SK-N-SH (cell line): ENCODE data around the gene GALNT18. TPM values are rescaled to one million over a fixed set of nuclear protein-coding genes. Genes with fewer than 3 reads are reported as not detected.

ENCODE experiments used
- CTCF ChIA-PET: fragments of 300-600, 350-600 bp; formaldehyde crosslinking; extraction: SDS; loops from one replicate; lab custom pipeline; 2021; lab: Yijun Ruan, JAX
- POLR2A ChIA-PET: fragments of 350-600 bp; sonication (Branson Sonifier 250); formaldehyde crosslinking; extraction: SDS; loops from one replicate; lab custom pipeline; 2020; ENCODE audit warnings: antibody characterized with exemption, inconsistent platforms; lab: Yijun Ruan, JAX
- DNase-seq: peaks from one replicate; pipeline ENCODE4 v3.0.0; 2012
- H2AFZ ChIP-seq: fragments of 200-600 bp; sonication (generic); 2 replicates; pipeline ENCODE4 v1.8.1; 2016; ENCODE audit warnings: antibody characterized with exemption, mild to moderate bottlenecking, low read depth
- H3F3A ChIP-seq: fragments of 200-600 bp; sonication (generic); replicated peaks from 2 replicates; pipeline ENCODE3; 2016; ENCODE audit warnings: antibody characterized with exemption, mild to moderate bottlenecking; ENCODE audit not compliant: insufficient read depth
- H3K27ac ChIP-seq, 2 experiments: fragments of 200-500 bp in 1 of 2; fragments of 200-600 bp in 1 of 2; sonication (Bioruptor generic) in 1 of 2; sonication (generic), shearing (Covaris generic) in 1 of 2; 2 replicates each; pipeline versions ENCODE4 v1.5.1 to v1.6.1; 2014 to 2016; ENCODE audit warnings: low read depth in 2 of 2, inconsistent platforms in 1 of 2, low read length in 1 of 2, mild to moderate bottlenecking in 1 of 2, mixed read lengths in 1 of 2
- H3K27me3 ChIP-seq: fragments of 200-600 bp; sonication (generic), shearing (Covaris generic); 2 replicates; pipeline ENCODE4 v1.6.1; 2016; ENCODE audit warnings: mixed run types; ENCODE audit not compliant: insufficient read depth
- H3K36me3 ChIP-seq, 2 experiments: fragments of 200-500 bp in 1 of 2; fragments of 200-600 bp in 1 of 2; sonication (Bioruptor generic) in 1 of 2; sonication (generic) in 1 of 2; replicated peaks in 1 of 2; 2 replicates each; pipeline versions ENCODE3 to v1.5.1; 2014 to 2016; ENCODE audit warnings: low read length in 1 of 2, mild to moderate bottlenecking in 1 of 2; ENCODE audit not compliant: insufficient read depth in 2 of 2, control insufficient read depth in 1 of 2
- H3K4me1 ChIP-seq, 2 experiments: fragments of 200-500 bp in 1 of 2; fragments of 200-600 bp in 1 of 2; sonication (Bioruptor generic) in 1 of 2; sonication (generic), shearing (Covaris generic) in 1 of 2; 2 replicates each; pipeline versions ENCODE4 v1.5.1 to v1.6.1; 2014 to 2016; ENCODE audit warnings: low read depth in 1 of 2, low read length in 1 of 2, mixed run types in 1 of 2; ENCODE audit not compliant: insufficient read depth in 2 of 2, control insufficient read depth in 1 of 2
- H3K4me2 ChIP-seq: fragments of 200-600 bp; sonication (generic), shearing (Covaris generic); 2 replicates; pipeline ENCODE4 v1.6.1; 2017; ENCODE audit warnings: mixed run types
- H3K4me3 ChIP-seq, 2 experiments: fragments of 200-500 bp in 1 of 2; fragments of 200-600 bp in 1 of 2; sonication (Bioruptor generic) in 1 of 2; sonication (generic), shearing (Covaris generic) in 1 of 2; 2 replicates each; pipeline versions ENCODE4 v1.5.1 to v1.8.1; 2014 to 2016; ENCODE audit warnings: low read depth in 2 of 2, inconsistent platforms in 1 of 2, low read length in 1 of 2, mild to moderate bottlenecking in 1 of 2, mixed read lengths in 1 of 2, moderate library complexity in 1 of 2
- H3K79me2 ChIP-seq: fragments of 200-600 bp; sonication (generic); 2 replicates; pipeline ENCODE4 v1.8.1; 2017; ENCODE audit warnings: mild to moderate bottlenecking; ENCODE audit not compliant: insufficient read depth
- H3K9ac ChIP-seq: fragments of 200-600 bp; sonication (generic); 2 replicates; pipeline ENCODE4 v1.6.1; 2017; ENCODE audit warnings: mixed run types
- H3K9me2 ChIP-seq: fragments of 200-600 bp; sonication (generic); 2 replicates; pipeline ENCODE4 v1.6.1; 2017; ENCODE audit warnings: mixed run types
- H3K9me3 ChIP-seq: fragments of 200-600 bp; sonication (generic); 2 replicates; pipeline ENCODE4 v1.6.1; 2017; ENCODE audit warnings: mixed run types, mild to moderate bottlenecking, moderate library complexity
- H4K20me1 ChIP-seq: fragments of 200-600 bp; sonication (generic); 2 replicates; pipeline ENCODE4 v1.6.1; 2017; ENCODE audit warnings: mild to moderate bottlenecking, mixed run types; ENCODE audit not compliant: insufficient read depth
- ELF1 ChIP-seq: IDR thresholded peaks from 2 replicates; pipeline ENCODE4 v1.4.0; 2012
- EP300 ChIP-seq, 2 experiments: IDR thresholded peaks; 2 replicates each; pipeline versions ENCODE4 v1.4.0 to v1.6.1; 2012; ENCODE audit warnings: borderline replicate concordance in 1 of 2, low read depth in 1 of 2, low read length in 1 of 2
- JUND ChIP-seq: IDR thresholded peaks from 2 replicates; pipeline ENCODE4 v1.4.0; 2012
- NFIC ChIP-seq: IDR thresholded peaks from 2 replicates; pipeline ENCODE4 v1.4.0; 2012; ENCODE audit warnings: borderline replicate concordance
- NRF1 ChIP-seq: IDR thresholded peaks from 2 replicates; pipeline ENCODE4 v1.6.1; 2012; ENCODE audit warnings: low read depth, mild to moderate bottlenecking, low read length
- RFX5 ChIP-seq: IDR thresholded peaks from 2 replicates; pipeline ENCODE4 v1.6.1; 2012; ENCODE audit warnings: mild to moderate bottlenecking, improper control_type of control experiment, low read length
- SMC3 ChIP-seq: IDR thresholded peaks from 2 replicates; pipeline ENCODE4 v1.6.1; 2012; ENCODE audit warnings: low read depth, low read length, improper control_type of control experiment
- TAF1 ChIP-seq: IDR thresholded peaks from 2 replicates; pipeline ENCODE4 v1.6.1; 2012; ENCODE audit warnings: low read depth, mild to moderate bottlenecking, low read length, moderate library complexity, borderline replicate concordance
- WGBS: methylation state at CpG from one replicate; pipeline ENCODE4 v1.1.6; 2017; ENCODE audit warnings: low lambda C conversion rate; 5-methylcytosine and 5-hydroxymethylcytosine counted together
- polyA plus RNA-seq, 3 experiments: library from polyadenylated mRNA; depleted of rRNA; stranded (reverse); fragments of >200 nt; gene quantifications; 2 replicates each; pipeline ENCODE4 v1.2.3, GENCODE V29; 2012
- TF ChIP-seq, protein P1 (sequence below): fragments of 150-350 bp; IDR thresholded peaks from 2 replicates; pipeline ENCODE4 v1.6.1; 2016; ENCODE audit warnings: mild to moderate bottlenecking, low read depth, low read length
- TF ChIP-seq, protein P2 (sequence below): IDR thresholded peaks from 2 replicates; pipeline ENCODE4 v1.4.0; 2012; ENCODE audit warnings: low read depth, borderline replicate concordance
- TF ChIP-seq, protein P3 (sequence below): fragments of 200-600 bp; sonication (generic); IDR thresholded peaks from 2 replicates; pipeline ENCODE4 v1.6.1; 2017; ENCODE audit warnings: antibody characterized with exemption, mild to moderate bottlenecking, moderate library complexity
- TF ChIP-seq, protein P4 (sequence below): IDR thresholded peaks from 2 replicates; pipeline ENCODE4; 2012
- TF ChIP-seq, protein P5 (sequence below): IDR thresholded peaks from 2 replicates; pipeline ENCODE4 v1.4.0; 2012; ENCODE audit warnings: low read depth, borderline replicate concordance
- TF ChIP-seq, protein P6 (sequence below): IDR thresholded peaks from 2 replicates; pipeline ENCODE4 v1.4.0; 2012; ENCODE audit warnings: low read depth

The GALNT18 gene
- polyA plus RNA-seq, 1 of the 3 experiments (the other 2 are of a cell fraction): 0.64 TPM

DNA sequence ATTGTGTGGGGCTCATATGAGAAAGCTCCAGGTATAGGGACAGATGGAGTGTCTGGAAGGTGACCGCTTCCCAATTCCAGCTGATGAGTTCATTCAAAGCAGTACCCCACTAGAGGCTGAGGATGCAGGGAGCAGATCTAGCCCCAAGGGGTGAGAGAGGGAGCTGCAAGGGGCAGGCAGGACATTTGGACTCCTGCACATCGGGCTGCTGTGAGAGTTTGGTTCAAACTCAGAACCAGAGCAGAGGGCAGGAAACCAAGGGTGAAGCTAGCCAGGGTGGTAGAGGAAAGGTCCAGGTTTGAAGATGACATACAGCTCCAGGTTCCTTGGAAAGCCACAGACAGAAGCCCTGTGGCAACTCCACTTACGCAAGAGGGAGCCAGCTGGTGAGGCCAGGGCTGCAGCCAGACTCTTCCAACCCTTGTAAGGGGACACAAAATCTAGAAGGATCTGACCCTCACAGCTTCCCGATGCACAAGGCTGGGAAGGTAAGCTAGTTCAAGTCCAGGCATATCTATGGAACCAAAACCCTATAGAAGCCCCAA, 270.7 kb downstream of the GALNT18 start:
- Histone ChIP-seq H3K27me3 (no peaks in the 10 kb centered on the region), H3K9me2 (no peaks in the 10 kb centered on the region), H3F3A (no peaks in the 10 kb centered on the region), H3K4me1 (peaks cover 0 to 5% of the 10 kb centered on the region in 2 experiments; a peak in 1 of 4 replicates), H3K9ac (no peak overlapping the region), H3K36me3 (no peaks in the 10 kb centered on the region), H3K27ac (no peak overlapping the region), H3K79me2 (no peaks in the 10 kb centered on the region), H4K20me1 (no peaks in the 10 kb centered on the region), H3K9me3 (no peaks in the 10 kb centered on the region), H2AFZ (no peak overlapping the region), H3K4me3 (no peak overlapping the region), H3K4me2 (no peak overlapping the region)
- no peak for DNase-seq
- TF ChIP-seq, protein P1, sequence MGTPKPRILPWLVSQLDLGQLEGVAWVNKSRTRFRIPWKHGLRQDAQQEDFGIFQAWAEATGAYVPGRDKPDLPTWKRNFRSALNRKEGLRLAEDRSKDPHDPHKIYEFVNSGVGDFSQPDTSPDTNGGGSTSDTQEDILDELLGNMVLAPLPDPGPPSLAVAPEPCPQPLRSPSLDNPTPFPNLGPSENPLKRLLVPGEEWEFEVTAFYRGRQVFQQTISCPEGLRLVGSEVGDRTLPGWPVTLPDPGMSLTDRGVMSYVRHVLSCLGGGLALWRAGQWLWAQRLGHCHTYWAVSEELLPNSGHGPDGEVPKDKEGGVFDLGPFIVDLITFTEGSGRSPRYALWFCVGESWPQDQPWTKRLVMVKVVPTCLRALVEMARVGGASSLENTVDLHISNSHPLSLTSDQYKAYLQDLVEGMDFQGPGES: no peak
- TF ChIP-seq, protein P2, sequence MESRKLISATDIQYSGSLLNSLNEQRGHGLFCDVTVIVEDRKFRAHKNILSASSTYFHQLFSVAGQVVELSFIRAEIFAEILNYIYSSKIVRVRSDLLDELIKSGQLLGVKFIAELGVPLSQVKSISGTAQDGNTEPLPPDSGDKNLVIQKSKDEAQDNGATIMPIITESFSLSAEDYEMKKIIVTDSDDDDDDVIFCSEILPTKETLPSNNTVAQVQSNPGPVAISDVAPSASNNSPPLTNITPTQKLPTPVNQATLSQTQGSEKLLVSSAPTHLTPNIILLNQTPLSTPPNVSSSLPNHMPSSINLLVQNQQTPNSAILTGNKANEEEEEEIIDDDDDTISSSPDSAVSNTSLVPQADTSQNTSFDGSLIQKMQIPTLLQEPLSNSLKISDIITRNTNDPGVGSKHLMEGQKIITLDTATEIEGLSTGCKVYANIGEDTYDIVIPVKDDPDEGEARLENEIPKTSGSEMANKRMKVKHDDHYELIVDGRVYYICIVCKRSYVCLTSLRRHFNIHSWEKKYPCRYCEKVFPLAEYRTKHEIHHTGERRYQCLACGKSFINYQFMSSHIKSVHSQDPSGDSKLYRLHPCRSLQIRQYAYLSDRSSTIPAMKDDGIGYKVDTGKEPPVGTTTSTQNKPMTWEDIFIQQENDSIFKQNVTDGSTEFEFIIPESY: no peak
- no peak for TF ChIP-seq JUND
- TF ChIP-seq, protein P3, sequence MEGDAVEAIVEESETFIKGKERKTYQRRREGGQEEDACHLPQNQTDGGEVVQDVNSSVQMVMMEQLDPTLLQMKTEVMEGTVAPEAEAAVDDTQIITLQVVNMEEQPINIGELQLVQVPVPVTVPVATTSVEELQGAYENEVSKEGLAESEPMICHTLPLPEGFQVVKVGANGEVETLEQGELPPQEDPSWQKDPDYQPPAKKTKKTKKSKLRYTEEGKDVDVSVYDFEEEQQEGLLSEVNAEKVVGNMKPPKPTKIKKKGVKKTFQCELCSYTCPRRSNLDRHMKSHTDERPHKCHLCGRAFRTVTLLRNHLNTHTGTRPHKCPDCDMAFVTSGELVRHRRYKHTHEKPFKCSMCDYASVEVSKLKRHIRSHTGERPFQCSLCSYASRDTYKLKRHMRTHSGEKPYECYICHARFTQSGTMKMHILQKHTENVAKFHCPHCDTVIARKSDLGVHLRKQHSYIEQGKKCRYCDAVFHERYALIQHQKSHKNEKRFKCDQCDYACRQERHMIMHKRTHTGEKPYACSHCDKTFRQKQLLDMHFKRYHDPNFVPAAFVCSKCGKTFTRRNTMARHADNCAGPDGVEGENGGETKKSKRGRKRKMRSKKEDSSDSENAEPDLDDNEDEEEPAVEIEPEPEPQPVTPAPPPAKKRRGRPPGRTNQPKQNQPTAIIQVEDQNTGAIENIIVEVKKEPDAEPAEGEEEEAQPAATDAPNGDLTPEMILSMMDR: no peak
- TF ChIP-seq, protein P4, sequence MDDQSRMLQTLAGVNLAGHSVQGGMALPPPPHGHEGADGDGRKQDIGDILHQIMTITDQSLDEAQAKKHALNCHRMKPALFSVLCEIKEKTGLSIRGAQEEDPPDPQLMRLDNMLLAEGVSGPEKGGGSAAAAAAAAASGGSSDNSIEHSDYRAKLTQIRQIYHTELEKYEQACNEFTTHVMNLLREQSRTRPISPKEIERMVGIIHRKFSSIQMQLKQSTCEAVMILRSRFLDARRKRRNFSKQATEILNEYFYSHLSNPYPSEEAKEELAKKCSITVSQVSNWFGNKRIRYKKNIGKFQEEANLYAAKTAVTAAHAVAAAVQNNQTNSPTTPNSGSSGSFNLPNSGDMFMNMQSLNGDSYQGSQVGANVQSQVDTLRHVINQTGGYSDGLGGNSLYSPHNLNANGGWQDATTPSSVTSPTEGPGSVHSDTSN: no peak
- TF ChIP-seq RFX5: no peak
- TF ChIP-seq TAF1: no peak
- TF ChIP-seq NFIC: no peak
- no peak for TF ChIP-seq ELF1
- TF ChIP-seq SMC3: no peak
- ChIA-PET CTCF (interaction anchor here (0.8 to 1.0 kb wide), 2 partner anchors 21 to 26 kb away, joined by 3 to 4 read pairs; no protein-coding TSS in a partner anchor), POLR2A (no interaction called here)
- 50% methylated on average over 4 of the region's 4 CpGs for WGBS

DNA sequence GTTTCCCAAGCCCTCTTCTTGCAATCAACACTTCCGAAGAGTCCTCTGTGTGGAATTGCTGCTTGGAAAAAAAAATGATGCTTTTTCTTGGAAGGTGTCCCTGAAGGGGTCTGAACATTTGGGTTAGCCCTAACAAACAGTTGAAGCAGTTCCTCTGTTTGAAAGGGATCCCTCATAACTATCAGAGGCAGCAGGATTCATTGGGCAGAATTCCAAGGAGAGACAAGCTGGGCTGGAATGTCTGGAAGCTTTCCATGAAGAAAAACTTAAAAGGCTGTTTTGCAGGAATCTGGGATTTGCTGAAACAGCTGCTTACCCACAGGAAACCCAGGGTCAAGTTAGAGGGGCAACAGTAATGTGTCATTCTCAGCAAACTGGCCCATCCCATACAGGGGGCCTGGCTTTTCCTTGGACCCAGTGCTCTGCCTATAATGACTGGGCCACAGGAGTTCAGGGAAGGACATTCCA, 271.9 kb downstream of the GALNT18 start:
- no peak overlapping the region for H3K4me3 ChIP-seq
- no peaks in the 10 kb centered on the region for H3K27me3 ChIP-seq
- H2AFZ ChIP-seq: no peak overlapping the region
- H3K9ac ChIP-seq: no peak overlapping the region
- H3F3A ChIP-seq: no peaks in the 10 kb centered on the region
- WGBS: 35% methylated on average over 1 of the region's 1 CpG
- ChIA-PET POLR2A (no interaction called here), CTCF (no interaction called here)
- no peaks in the 10 kb centered on the region for H3K9me2 ChIP-seq
- no peak for TF ChIP-seq NRF1
- TF ChIP-seq JUND: no peak
- TF ChIP-seq, protein P5, sequence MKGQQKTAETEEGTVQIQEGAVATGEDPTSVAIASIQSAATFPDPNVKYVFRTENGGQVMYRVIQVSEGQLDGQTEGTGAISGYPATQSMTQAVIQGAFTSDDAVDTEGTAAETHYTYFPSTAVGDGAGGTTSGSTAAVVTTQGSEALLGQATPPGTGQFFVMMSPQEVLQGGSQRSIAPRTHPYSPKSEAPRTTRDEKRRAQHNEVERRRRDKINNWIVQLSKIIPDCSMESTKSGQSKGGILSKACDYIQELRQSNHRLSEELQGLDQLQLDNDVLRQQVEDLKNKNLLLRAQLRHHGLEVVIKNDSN: no peak
- TF ChIP-seq EP300 (IDR thresholded peaks at IDR 0.05; ENCODE audit: borderline replicate concordance in 1 of 2, low read depth in 1 of 2, low read length in 1 of 2): no peak
- TF ChIP-seq NFIC: no peak
- TF ChIP-seq, protein P6, sequence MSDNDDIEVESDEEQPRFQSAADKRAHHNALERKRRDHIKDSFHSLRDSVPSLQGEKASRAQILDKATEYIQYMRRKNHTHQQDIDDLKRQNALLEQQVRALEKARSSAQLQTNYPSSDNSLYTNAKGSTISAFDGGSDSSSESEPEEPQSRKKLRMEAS: no peak
- TF ChIP-seq, all 33 proteins: peak for 0
- H3K79me2 ChIP-seq: no peaks in the 10 kb centered on the region
- H3K4me2 ChIP-seq: no peak overlapping the region
- no peaks in the 10 kb centered on the region for H4K20me1 ChIP-seq
- no peaks in the 10 kb centered on the region for H3K9me3 ChIP-seq
- no peak overlapping the region for H3K27ac ChIP-seq
- no peak for DNase-seq
- no peaks in the 10 kb centered on the region for H3K36me3 ChIP-seq
- peaks cover 0 to 5% of the 10 kb centered on the region in 2 experiments; a peak in 1 of 4 replicates for H3K4me1 ChIP-seq
